Thoracic aorta (tissue), 2 donors: Measurements from ENCODE around the gene EVC. TPM values are rescaled to one million over a fixed set of nuclear protein-coding genes. Genes with fewer than 3 reads are reported as not detected.

Experiments used
- ATAC-seq: fragments of 150-250 bp; one replicate; pipeline ENCODE4 v1.8.0; 2017; ENCODE audit warnings: low read depth; ENCODE audit not compliant: insufficient number of reproducible peaks, low FRiP score
- DNase-seq: peaks from one replicate; pipeline ENCODE4 v3.0.0-alpha.2; 2020; ENCODE audit warnings: low spot score
- H3K27ac ChIP-seq, 2 donors: fragments of 200-600 bp; sonication (generic); 1 replicate in 1 of 2; 2 replicates in 1 of 2; pipeline ENCODE4 v1.5.1; 2016; ENCODE audit warnings: mild to moderate bottlenecking in 2 of 2, moderate library complexity in 2 of 2
- H3K27me3 ChIP-seq: fragments of 200-600 bp; sonication (generic); replicated peaks from 2 replicates; pipeline ENCODE4 v1.6.0; 2016; ENCODE audit warnings: mild to moderate bottlenecking; ENCODE audit not compliant: insufficient read depth
- H3K36me3 ChIP-seq: fragments of 200-600 bp; sonication (generic); one replicate; pipeline ENCODE4 v1.5.1; 2016
- H3K4me1 ChIP-seq, 2 donors: fragments of 200-600 bp; sonication (generic); 1 replicate in 1 of 2; 2 replicates in 1 of 2; pipeline versions ENCODE4 v1.5.1 to v1.6.0; 2016; ENCODE audit warnings: low read depth in 2 of 2, mild to moderate bottlenecking in 1 of 2; ENCODE audit not compliant: control insufficient read depth in 1 of 2
- H3K4me3 ChIP-seq: fragments of 200-600 bp; sonication (generic); 2 replicates; pipeline ENCODE4 v1.5.1; 2016; ENCODE audit warnings: mild to moderate bottlenecking
- H3K9me3 ChIP-seq: fragments of 200-600 bp; sonication (generic); 2 replicates; pipeline ENCODE4 v1.5.1; 2016
- CTCF ChIP-seq: fragments of 200-600 bp; sonication (generic); IDR thresholded peaks from one replicate; pipeline ENCODE4 v1.5.1; 2019; ENCODE audit warnings: antibody characterized with exemption
- total RNA-seq, 2 donors: library from RNA; depleted of rRNA; stranded (reverse); fragments of >200 nt; gene quantifications; one replicate each; pipeline versions ENCODE4 v1.1.0 to v1.2.3, GENCODE V29; 2016

Gene EVC
- total RNA-seq, 2 donors from 2014 or later: 65.1 to 88.5 TPM

- peaks cover 42% of the 10 kb centered on the region for H3K36me3 ChIP-seq
- no peak overlapping the region for H3K27ac ChIP-seq
- peaks cover 0 to 19% of the 10 kb centered on the region in 2 donors for H3K4me1 ChIP-seq
- H3K27me3 ChIP-seq: no peaks in the 10 kb centered on the region
- ATAC-seq: no peak
- no peak for DNase-seq
- H3K4me3 ChIP-seq: no peak overlapping the region
- no peaks in the 10 kb centered on the region for H3K9me3 ChIP-seq
- TF ChIP-seq CTCF: no peak
These were observed 40.1 kb downstream of the EVC start for GRCh38 chr4:5750946-5751665.

- Histone ChIP-seq H3K4me1 (peaks cover 0 to 16% of the 10 kb centered on the region in 2 donors), H3K36me3 (peaks cover 50% of the 10 kb centered on the region), H3K9me3 (no peaks in the 10 kb centered on the region), H3K27me3 (no peaks in the 10 kb centered on the region), H3K4me3 (no peak overlapping the region), H3K27ac (no peak overlapping the region)
- no peak for TF ChIP-seq CTCF
- no peak for DNase-seq
- ATAC-seq: no peak
These were observed 40.8 kb downstream of the EVC start for GRCh38 chr4:5751666-5752375.

GRCh38 chr4:5752376-5753184 is 41.6 kb downstream of the EVC start:
- no peak overlapping the region for H3K27ac ChIP-seq

GRCh38 chr4:5753366-5753765 is 42.4 kb downstream of the EVC start:
- H3K27ac ChIP-seq: no peak overlapping the region

More at GRCh38 chr4:5752376-5753184, 41.6 kb downstream of the EVC start:
- Histone ChIP-seq H3K27me3 (no peaks in the 10 kb centered on the region), H3K36me3 (peaks cover 56% of the 10 kb centered on the region), H3K4me1 (peaks cover 0 to 8% of the 10 kb centered on the region in 2 donors), H3K4me3 (no peak overlapping the region), H3K9me3 (no peaks in the 10 kb centered on the region)
- no peak for DNase-seq
- no peak for ATAC-seq
- no peak for TF ChIP-seq CTCF

More at GRCh38 chr4:5753366-5753765, 42.4 kb downstream of the EVC start:
- TF ChIP-seq CTCF: no peak
- DNase-seq (no peak), ATAC-seq (no peak)
- no peak overlapping the region for H3K4me3 ChIP-seq
- H3K27me3 ChIP-seq: no peaks in the 10 kb centered on the region
- no peaks in the 10 kb centered on the region for H3K9me3 ChIP-seq
- peaks cover 62% of the 10 kb centered on the region for H3K36me3 ChIP-seq
- peaks cover 0 to under 1% of the 10 kb centered on the region in 2 donors for H3K4me1 ChIP-seq
